ENCODE results near the gene SSTR3.

SSTR3 gene

DNA sequence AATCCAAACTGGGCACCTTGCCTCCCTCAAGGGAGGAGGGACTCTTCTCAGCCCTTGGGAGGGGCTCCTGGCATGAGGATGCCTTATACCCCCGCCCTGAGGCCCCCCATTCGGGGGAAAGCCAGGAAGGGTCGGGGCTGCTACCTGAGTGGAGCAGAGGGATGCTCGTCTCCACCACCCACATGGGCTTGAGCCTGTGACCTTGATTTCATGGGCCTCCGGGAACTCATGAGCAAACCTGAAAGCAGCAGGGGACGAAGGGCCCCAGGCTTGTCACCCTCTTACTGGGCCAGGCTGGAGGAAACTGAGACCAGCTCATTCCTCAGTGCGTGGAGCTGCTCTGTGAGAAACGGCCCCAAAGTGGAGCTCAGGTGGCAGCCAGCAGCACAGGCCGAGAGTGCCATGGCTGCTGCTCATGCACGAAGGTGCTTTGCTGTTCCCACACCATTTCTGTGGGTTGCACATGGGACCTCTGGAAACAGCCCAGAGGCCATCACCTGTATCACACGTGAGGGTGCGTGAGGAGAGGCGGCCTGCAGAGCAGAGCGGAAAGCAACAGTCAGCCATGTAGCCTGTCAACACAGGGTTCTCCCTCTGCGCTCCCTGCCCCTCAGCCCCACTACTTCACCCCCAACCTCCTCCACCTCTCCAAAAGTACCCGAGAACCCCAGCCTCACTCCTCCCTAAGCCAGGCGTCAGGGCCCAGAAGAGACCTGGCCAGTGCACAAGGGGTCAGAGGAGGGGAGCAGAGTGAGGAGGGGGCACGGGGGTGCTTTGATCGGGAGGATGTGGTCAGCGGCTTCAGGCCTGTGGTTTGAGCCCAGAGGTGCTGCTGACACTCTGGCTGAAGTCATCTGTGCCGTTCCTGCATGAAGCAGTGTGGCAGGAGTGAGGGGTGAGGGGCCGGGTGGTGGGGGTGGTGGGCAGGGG, 48.4 kb downstream of the SSTR3 start:
- DNase-seq = no peak

DNA sequence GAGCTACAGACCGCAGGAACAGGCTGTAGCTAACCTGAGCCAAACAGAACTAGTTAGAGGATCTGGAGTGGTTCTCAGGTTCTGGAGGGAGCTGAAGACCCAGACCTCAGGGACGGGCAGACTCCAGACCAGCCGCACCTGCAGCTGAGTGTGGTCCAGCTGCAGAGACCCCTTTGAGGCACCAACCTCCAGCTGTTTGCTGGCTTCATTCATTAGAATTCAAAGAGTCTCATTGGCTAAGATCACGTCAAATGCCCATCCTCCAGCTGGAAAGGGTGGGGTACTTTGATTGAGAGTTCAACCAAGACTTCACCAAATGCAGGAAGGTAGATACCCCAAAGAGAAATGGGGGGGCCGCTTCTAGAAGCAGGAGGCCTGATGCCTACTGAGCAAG, 49.2 kb downstream of the SSTR3 start:
- no peak for DNase-seq

DNA sequence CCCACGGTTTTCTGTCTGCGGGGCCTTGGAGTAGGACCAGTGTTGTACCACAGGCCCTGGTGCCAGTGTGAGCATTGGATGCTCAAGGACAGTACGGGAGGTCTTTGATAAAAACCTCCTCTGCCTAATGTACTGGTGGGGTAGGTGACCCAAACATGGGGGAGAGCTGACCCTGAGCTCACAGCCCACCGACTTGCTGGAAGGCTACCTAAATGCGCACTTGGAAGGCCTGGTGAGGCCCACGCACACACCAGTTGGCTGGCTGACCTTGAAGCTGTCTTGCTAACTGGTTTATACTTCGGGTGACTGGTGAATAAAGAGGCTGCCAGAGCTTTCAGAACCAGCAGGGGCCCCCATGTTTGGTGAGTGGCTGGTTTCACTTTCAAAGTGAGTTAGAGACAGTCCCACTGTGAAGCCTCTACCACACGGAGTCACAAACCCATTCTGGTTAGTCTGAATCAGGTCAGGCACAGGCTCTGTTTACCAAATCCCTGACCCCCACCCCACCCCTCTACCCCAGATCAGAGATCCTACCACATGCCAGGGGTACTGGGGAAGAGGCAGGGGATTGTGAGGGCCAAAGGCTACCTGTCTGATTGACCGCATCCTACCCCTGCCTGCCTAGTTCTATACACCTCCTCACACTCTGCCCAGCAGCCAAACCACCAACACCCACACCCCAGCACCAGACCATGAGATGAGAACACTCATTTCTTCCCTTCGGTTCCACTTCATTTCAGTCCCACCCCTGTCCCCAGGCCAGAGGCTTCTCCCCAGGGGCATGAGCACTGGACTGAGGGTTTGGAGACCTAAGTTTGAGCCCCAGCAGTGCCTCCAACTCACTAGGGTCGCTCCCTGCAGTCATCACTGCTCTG, 49.8 kb downstream of the SSTR3 start:
- no peak for DNase-seq

DNA sequence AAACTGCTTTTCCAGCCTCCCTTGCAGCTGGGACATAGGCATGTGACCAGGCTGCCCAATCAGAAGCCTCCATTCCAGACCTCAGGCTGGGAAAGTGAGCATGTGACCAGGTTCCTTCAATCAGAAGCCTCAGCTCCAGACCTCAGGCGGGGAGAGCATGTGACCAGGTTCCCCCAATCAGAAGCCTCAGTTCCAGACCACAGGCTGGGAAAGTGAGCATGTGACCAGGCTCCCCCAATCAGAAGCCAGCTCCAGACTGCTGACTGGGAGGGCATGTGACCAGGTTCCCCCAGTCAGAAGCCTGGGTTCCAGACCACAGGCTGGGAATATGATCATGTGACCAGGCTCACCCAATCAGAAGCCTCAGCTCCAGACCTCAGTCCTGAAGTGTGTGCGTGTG, 50.8 kb downstream of the SSTR3 start:
- no peak for DNase-seq

DNA sequence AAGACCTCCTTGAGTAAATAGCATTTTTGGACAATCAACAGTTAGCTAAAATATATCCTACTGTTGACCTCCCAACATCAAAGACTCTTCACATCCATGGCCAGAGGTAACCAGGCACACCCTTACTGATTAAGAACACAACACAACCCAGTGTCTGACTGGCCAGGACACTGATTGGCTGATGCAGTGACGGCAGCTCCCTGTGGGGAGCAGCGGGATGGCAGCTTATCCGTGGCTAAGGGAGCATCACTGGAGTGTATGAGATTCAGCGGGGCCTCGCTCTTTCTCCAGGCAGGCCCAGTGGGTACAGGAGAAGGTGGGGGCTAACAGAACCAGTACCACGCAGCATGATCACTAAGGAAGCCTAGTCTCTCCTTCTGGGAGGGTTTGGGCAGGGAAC, 52.2 kb downstream of the SSTR3 start:
- no peak for DNase-seq

DNA sequence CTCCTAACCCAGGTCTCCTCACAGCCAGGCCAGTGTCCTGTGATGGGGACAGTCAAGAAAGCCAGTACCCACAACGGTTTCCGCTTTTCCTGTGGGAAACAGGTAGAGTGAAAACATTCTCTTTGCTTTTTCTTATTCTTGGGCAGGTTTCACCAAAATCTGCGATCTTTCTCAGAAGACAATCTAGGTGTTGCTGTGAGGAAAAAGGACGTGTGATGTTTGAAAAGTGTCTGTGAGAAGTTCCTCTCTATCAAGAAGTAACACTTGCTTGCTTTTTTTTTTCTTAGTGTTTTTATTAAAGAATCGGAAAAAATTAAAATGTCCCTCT, 53.4 kb downstream of the SSTR3 start:
- no peak for DNase-seq

DNA sequence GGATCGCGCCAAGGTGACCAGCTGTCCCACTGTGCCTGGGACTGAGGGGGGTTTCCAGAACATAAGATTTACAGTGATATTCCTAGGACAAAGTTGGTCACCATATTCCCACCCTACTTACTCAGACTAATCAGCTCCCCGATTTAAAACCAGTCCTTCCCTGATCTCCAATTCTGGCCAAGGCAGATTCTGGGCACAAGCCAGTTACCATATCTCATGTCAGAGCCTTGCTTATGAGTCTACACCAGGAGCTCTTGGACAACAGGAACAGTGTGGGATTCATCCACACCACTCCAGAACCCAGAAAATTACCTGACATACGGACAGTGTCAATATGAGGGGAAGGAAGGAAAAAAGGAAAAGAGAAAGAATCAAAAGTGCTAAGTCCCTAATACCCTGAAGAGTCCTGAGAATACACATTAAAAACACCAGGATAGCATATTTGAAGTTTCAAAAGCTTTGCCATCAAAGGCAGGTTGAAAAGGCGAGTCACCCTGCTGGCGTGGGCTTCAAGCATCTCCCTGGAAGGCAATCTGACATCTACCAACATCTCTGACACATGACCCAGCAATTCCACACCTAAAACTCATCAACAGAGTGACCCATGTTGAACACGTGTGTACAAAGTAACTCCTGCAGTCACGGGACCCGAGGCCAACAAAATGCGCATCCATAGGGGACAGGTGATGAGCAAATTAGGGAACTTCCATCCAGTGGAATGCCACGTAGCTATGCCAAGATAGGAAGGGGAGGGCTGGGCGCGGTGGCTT, 54.6 kb downstream of the SSTR3 start:
- no peak for DNase-seq

DNA sequence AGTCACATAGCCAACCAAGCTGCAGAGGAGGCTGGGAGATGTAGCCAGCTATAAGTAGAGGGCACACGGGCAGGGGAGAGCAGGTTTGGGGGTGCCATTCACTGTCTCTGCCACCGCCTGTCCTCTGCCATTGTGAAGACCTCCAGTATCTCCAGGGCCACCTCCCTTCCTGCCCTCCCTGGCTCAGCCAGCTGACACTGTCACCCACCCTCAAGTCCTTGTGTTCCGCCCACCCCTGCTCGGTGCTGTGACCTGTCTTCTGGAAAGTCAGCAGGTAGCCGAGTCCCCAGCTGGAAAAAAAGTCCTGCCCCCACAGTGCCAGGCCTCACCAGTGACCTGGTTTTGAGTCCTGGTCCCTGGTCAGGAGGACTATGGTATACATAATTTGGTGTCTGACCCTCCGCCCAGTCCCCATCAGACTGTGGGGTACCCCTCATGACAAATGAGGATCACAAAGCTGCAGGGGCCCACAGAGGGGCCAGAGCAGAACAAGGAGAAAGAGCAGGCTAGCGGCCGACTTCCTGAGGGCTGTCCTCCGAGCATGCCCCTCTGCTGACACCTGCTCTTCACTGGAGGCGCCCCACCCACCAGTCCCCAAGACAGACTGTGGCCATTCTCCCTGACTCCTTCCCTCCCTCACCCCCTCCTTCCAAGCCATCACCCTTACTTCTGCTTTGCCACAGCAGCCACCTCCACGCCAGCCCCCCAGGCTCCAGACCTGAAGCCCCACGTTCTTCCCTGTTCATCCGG, 55.4 kb downstream of the SSTR3 start:
- DNase-seq = no peak

DNA sequence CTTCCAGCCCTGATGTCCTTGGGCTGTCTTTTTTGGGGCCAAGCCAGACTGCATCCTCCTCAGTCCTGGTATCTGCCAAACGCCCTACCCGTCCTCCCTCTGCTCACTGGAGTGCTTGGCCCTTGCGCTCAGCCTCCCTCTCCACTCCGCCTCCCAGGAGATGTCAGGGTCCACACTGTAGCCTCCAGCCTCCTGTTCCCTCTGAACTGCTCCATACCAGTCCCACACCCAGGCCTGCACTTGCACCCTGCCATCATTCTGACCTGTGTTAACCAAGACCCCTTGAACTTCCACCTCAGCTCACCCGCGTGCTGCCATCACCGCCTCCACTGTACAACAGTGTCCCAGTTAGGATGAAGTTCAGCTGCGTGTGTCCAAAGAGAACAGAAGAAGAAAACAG, 56.3 kb downstream of the SSTR3 start:
- DNase-seq = no peak

DNA sequence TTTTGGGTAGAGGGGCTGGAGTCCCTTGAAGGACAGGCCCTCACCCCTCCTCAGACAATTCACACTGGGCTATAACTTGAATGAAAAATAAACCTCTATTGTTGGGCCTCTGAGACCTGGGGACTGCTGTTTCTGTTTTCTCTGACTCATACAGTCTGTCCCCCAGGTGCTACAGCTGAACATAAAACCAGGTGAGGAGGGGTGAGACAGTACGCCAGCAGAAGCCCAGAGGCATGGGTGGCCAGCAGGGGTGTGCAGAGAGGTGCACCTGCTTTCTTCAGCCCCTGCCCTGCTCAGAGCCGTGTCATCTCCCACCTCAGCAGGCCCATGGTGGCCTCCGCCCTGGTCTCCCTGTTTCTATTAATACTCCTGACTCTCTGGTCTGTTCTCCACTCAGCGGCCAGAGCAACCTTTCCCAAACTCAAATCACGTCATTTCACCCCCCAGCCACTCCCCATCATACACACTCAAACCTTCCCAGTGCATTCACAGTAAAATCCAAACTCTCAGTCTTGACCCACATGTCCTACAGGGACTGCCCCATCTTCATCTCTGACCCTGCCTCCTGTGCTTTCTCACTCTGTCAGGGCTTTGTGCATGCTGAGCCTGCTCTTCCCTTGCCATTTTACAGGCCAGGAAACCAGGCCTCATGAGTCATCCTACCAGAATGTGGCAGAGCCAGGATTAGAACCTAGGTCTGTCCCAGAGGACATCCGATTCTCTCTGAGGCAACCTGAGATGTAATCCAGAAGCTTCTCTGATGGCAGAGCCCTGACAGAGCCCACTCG, 57.2 kb downstream of the SSTR3 start:
- DNase-seq = no peak

All from NCI-H2107 (cell line).